Hematopoietic multipotent progenitor cell treated with erythropoietin and hydrocortisone succinate and interleukin-3 and kit ligand, for 17 days (in vitro differentiated cells): ENCODE measurements around the gene MROH8.
"Not testable (repeated sequence)": the region's sequence is repeated elsewhere in the genome, so short reads cannot be mapped to it uniquely, and the experiment has no call there.

Experiments used
- DNase-seq: peaks from one replicate; pipeline ENCODE4 v3.0.0-alpha.2; 2015; ENCODE audit warnings: low spot score

Gene MROH8

DNA sequence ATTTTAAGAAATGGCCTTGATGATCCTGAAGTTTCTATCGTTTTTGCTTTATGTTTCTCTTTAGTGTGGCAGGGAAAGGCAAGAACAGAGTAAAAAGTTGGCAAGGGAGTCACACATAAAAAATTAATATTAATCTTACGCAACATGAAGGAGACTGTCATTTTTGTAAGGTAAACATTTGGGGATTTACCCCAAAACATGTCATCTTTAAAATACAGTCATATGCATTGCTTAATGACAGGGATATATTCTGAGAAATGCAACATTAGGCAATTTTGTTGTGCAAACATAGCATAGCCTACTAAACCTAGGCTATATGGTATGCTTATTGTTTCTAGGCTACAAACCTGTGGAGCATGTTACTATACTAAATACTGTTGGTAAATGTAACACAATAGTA, 88.9 kb downstream of the MROH8 start:
- DNase-seq, result no peak

DNA sequence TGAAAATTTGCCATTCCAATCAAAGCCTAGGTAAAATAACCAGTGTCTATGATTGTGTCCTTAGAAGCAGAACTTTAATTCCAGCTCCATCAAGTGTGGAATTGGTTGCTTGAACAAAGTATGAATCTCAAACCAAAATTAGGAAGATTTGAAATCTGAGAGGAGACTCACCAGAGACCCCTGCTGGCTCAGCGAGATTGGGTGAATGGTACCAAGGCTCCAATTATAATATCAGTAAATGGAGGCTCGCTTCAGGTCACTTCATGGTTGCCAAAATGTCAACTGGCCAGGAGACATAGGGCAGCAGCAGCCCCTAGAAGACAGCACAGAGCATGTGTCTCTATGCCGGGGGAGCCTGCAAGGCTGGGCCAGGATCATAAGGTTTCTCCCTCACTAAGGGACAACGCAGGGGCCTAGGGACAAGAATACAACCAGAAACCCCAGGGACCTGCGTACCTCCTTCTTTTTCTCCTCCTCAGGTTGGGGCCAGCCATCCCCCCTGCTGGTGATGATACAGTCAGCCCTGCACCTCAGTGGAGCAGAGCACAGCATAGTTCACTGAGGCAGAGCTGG, 97.5 kb downstream of the MROH8 start:
- DNase-seq, result no peak

DNA sequence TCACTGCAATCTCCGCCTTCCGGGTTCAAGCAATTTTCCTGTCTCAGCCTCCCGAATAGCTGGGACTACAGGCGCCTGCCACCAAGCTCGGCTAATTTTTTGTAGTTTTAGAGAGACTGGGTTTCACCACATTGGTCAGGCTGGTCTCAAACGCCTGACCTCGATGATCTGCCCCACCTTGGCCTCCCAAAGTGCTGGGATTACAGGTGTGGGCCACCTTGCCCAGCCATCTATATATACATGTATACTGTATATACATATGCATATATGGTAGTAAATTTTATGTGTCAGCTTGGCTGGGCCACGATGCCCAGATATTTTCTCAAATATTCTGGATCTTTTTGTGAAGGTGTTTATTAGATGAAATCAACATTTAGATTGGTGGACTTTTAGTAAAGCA, 102.3 kb downstream of the MROH8 start:
- no peak for DNase-seq

DNA sequence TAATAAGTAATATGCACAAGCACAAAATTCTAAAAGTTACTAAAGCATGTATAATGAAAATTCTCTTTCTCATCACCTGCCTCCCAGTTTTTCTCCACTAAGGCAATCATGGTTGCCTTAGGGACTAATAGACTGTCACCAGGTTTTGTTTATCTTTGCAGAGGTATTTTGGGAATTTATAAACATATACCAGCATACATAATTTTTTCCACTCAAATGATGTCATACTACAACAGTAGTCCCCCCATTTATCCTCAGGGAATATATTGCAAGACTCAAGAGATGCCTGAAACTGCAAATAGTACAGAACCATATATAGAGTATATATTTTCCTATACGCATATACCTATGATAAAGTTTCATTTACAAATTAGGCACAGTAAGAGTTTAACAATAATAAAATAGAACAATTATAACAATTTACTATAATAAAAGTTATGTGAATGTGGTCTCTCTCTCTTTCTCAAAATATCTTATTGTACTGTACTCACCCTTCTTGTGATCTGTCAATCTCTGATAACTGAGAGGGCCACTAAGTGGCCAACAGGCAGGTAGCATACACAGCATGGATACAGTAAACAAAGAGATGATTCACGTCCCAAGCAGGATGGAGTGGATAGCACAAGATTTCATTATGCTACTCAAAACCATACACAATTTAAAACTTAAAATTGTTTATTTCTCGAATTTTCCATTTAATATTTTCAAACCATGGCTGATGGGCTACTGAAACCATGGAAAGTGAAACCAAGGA, 103.2 kb downstream of the MROH8 start:
- DNase-seq, result no peak

DNA sequence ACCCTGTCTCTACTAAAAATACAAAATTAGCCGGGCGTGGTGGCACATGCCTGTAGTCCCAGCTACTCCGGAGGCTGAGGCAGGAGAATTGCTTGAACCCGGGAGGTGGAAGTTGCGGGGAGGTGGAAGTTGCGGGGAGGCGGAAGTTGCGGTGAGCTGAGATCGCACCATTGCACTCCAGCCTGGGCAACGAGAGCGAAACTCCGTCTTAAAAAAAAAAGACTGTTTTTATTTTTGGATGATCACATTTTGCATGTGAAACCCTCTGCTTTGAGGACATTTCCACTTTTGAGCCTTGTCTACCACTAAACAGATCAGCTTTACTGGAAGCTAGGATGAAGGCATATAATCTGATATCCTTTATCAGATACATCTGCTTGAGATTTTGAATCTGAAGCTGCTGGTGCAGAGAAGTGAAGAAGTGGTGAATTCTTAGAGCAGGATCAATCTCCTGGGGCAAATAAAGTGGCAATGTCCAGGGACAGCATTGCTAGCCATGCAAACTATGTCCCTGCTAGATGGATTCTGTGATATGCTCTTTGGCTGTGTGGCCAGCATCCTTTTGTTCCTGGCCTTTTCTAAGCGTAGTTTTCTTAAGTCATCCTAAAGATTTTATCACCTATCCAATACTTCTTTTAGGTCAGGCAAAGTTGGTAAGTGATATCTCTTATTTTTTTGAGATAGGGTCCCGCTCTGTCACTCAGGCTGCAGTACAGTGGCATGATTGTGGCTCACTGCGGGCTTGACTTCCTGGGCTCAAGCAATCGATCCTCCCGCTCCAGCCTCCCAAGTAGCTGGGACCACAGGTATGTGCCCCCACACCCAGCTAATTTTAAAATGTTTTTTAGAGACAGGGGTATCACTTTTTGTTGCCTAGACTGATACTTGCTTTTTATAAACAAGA, 106.8 kb downstream of the MROH8 start:
- no peak for DNase-seq

DNA sequence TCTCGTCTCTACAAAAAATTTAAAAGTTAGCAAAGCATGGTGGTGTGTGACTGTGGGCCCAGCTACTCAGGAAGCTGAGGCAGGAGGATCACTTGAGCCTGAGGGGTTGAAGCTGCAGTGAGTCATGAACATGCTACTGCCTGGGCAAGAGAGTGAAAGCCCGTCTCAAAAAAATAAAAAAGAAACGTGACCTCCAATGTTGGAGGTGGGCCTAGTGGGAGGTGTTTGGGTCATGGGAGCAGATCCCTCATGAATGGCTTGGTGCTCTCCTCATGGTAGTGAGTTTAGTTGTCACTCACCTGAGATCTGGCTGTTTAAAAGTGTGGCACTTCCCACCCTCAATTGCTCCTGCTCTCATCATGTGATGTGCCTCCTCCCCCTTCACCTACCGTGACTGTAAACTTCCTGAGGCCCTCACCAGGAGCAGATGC, 107.9 kb downstream of the MROH8 start:
- no peak for DNase-seq

DNA sequence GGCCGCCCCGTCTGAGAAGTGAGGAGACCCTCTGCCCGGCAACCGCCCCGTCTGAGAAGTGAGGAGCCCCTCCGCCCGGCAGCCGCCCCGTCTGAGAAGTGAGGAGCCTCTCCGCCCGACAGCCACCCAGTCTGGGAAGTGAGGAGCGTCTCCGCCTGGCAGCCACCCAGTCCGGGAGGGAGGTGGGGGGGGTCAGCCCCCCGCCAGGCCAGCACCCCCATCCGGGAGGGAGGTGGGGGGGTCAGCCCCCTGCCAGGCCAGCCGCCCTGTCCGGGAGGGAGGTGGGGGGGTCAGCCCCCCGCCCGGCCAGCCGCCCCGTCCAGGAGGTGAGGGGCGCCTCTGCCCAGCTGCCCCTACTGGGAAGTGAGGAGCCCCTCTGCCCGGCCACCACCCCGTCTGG, 109.8 kb downstream of the MROH8 start:
- not testable (repeated sequence) for DNase-seq

DNA sequence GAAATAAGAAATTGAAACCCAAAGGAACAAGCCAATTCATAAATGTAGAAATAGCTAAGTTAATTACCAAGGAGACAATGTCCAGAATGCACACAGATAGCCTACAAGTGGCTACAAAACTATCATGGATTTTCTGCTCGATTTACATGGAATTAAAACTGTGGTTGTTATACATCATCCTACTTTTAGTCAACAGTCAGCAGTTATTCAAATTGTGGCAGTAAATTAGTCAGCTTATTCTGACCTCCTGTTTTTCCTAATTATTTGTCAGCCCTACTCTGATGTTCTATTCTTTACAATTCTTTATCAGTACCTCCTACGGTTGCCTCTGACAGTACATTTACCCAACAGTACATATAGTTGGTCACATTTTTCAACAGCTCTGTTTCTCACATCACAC, 113.2 kb downstream of the MROH8 start:
- no peak for DNase-seq

DNA sequence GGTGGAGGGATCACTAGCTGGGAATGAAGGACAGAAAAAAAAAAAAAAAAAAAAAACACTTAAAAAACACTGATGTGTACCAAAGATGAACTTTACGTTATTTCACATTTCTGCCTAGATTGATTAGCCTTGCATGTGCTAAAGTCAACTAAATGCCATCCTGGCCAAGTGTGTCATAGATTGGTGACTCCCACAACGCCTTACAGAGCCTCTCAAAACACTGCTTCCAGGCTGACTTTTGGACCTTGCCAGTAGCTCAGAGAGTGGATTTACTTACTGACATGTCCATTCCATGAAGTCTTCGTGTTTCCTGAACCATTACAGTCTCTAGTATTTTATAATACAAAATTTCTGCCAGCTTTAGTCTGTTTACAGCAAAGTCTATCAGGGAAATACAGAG, 124.1 kb downstream of the MROH8 start:
- no peak for DNase-seq

DNA sequence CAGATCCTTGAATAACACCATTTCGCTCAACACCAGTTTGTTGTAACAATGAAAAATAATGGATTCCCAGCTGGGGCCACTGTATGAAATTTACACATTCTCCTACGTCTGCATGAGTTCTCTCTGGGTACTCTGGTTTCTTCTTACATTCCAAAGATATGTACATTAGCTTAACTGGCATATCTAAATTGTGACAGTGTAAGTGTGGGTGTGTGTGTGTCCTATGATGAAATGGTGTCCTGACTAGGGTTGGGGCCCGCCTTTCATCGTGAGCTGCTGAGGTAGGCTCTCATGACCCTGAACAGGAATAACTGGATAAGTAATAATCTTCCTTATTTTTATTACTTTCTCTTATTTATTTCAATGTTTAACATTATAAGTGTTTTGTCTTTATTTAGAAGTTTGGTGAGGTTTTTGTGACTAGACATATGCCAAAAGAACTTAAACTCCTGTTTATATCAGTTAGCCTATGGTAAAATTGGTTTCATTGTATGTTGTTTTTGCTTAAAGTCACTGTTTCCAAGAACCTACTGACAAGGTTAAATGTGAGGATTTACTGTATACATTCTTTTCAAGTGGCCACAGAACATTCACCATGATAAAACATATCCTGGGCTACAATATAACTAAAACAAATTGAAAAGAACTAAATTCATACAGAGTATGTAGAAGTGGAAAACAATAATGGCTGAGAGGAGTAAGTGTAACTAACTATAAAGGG, 126.0 kb downstream of the MROH8 start:
- DNase-seq, result no peak
